ENCODE data around the gene ASIC1. TPM values are rescaled to one million over a fixed set of nuclear protein-coding genes. Genes with fewer than 3 reads are reported as not detected.
"Not testable (repeated sequence)": the region's sequence is repeated elsewhere in the genome, so short reads cannot be mapped to it uniquely, and the experiment has no call there.

ASIC1 gene
- total RNA-seq, 1 donor from 2014 or later = not detected

DNA sequence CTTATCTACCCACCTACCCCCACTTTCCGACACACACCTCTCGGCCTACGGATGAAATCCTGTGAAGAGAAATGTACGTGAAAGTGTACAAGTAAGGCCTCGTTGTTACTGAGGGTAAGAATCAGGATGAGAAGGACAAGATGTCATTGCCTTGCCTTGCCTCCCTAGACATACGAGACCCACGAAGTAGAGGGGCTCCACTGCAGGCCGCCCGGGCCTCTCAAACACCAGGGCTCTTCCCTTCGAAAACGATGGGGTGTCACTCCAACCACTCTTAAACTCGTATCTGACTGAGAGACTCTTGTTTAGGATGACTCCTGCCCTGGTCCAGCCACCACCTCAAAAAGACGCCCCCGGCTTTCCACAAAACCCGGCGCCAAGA, 32.6 kb upstream of the ASIC1 start:
- H3K4me1 ChIP-seq = no peaks in the 10 kb centered on the region
- H3K27me3 ChIP-seq = no peaks in the 10 kb centered on the region
- H3K36me3 ChIP-seq = no peaks in the 10 kb centered on the region
- no peaks in the 10 kb centered on the region for H3K9me3 ChIP-seq
- intact Hi-C loops (cut with DNase I) = loop anchor here (1.0 kb wide), 3 partner anchors 143 to 481 kb away; partner anchors contain the start of genes CERS5 and MCRS1
- peak overlapping the region; percentile 66 to 69 for H3K4me3 ChIP-seq
- no peak for DNase-seq (ENCODE audit: low spot score in 2 of 2)
- peak overlapping the region in 1 of 2 donors; percentile 13 for H3K27ac ChIP-seq
- TF ChIP-seq, protein P1, sequence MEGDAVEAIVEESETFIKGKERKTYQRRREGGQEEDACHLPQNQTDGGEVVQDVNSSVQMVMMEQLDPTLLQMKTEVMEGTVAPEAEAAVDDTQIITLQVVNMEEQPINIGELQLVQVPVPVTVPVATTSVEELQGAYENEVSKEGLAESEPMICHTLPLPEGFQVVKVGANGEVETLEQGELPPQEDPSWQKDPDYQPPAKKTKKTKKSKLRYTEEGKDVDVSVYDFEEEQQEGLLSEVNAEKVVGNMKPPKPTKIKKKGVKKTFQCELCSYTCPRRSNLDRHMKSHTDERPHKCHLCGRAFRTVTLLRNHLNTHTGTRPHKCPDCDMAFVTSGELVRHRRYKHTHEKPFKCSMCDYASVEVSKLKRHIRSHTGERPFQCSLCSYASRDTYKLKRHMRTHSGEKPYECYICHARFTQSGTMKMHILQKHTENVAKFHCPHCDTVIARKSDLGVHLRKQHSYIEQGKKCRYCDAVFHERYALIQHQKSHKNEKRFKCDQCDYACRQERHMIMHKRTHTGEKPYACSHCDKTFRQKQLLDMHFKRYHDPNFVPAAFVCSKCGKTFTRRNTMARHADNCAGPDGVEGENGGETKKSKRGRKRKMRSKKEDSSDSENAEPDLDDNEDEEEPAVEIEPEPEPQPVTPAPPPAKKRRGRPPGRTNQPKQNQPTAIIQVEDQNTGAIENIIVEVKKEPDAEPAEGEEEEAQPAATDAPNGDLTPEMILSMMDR (IDR thresholded peaks at IDR 0.05) = no peak

DNA sequence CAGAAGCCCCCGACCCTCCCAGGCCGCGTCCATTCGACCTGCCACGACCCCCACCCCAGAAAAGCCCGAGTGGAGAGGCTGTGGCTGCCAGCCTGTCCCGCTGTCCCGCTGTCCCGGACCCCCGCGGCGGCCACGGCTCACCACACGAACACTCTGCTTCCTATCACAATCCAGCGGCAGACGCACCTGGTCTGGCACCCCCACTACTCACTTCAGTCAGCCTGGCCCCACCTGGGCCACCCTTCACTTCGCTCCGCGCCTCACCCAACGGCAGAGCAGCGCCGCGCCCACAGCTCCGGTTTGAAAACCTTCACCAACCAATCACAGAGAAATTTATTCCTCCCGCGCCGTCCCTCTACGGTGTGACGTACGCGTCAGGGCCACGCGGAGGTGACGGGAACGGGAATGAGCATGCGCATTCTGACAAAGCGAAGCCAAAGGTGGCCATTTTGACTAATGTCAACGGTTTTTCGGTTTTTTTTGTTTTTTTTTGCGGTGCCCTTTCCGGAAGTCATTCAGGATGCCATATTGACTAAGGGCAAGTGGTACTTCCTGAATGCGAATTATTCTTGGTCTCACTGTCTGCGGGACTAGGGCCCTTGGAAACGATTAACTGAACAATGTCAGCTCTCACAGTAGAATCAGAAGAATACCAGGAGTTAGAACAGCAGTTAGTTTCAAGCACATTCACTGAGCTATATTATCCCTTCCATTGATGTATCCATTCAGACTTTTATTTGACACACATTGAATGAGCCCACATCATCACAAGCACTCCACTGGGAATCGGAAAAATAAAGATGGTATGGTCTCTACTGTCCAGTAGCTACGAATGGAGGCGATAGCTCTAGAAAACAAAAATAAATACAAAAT, 32.0 kb upstream of the ASIC1 start, which contains the start of gene RACGAP1:
RACGAP1 (minus strand) TSS at position 308 of the 873 bp plus-strand sequence. CDS start 8,779 bp downstream, outside the sequence.
- TF ChIP-seq, protein P1 (IDR thresholded peaks at IDR 0.05) = no peak
- Histone ChIP-seq H3K4me1 (no peaks in the 10 kb centered on the region), H3K9me3 (no peaks in the 10 kb centered on the region), H3K27me3 (no peaks in the 10 kb centered on the region), H3K36me3 (no peaks in the 10 kb centered on the region), H3K27ac (peak within 1 kb of the TSS in 1 of 2 donors; percentile 13), H3K4me3 (peak within 1 kb of the TSS; percentile 66 to 69)
- intact Hi-C loops (cut with DNase I) = loop anchor here (1.0 kb wide), 3 partner anchors 142 to 480 kb away; partner anchors contain the start of genes CERS5 and MCRS1
- DNase-seq (ENCODE audit: low spot score in 2 of 2) = peak; percentile 86 to 97

DNA sequence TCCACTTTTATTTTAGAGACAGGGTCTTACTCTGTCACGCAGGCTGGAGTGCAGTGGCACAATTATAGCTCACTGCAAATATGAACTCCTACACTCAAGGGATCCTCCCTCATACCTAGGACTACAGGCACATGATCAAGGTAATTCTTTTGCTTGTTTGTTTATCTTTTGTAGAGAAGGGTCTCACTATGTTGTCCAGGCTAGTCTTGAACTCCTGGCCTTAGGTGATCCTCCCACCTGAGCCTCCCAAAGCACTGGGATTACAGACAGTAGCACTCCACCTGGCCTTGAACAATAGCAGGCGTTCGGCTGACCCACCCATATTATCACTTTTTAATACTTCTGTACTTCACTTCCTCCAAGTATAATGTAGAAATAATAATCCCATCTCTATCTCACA, 30.7 kb upstream of the ASIC1 start:
- intact Hi-C loops (cut with DNase I) = no loop called here
- H3K4me1 ChIP-seq = no peaks in the 10 kb centered on the region
- H3K36me3 ChIP-seq = no peaks in the 10 kb centered on the region

DNA sequence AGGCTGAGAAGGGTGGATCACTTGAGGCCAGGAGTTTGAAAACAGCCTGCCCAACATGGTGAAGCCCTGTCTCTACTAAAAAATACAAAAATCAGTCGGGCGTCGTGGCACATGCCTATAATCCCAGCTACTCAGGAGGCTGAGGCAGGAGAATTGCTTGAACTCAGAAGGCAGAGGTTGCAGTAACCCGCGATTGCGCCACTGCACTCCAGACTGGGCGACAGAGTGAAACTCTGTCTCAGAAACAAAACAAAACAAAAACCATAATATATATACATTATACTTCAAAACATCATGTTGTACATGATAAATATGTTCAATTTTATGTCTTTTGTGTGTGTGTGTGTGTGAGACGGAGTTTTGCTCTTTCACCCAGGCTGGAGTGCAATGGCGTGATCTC, 26.9 kb upstream of the ASIC1 start:
- H3K27me3 ChIP-seq; H3K4me1 ChIP-seq; intact Hi-C loops (cut with DNase I); H3K9me3 ChIP-seq; H3K4me3 ChIP-seq; H3K27ac ChIP-seq; H3K36me3 ChIP-seq; DNase-seq (ENCODE audit: low spot score in 2 of 2): not testable (repeated sequence)

More for the DNA sequence above, 30.7 kb upstream of the ASIC1 start:
- Histone ChIP-seq H3K9me3 (no peaks in the 10 kb centered on the region), H3K27me3 (no peaks in the 10 kb centered on the region), H3K4me3 (no peak overlapping the region), H3K27ac (no peak overlapping the region)
- DNase-seq (ENCODE audit: low spot score in 2 of 2) = no peak
- TF ChIP-seq, protein P1 (IDR thresholded peaks at IDR 0.05) = no peak

DNA sequence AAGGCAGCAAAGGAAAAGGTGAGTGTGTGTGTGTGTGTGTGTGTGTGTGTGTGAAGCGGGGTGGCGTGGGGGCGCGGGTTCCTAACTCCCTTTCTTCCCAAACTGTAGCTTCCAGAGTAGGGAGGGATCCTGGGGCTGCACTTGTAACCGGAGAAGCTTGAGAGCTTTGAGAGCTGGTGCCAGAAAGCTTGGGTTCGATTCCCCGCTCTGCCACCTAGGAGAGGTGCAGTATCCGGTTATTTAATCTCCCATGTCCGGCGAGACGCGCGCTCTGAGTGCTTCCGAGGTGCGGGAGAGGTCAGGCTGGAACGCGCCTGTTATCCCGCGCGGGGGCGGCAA, 24.9 kb upstream of the ASIC1 start:
- TF ChIP-seq, protein P1 (IDR thresholded peaks at IDR 0.05) = no peak
- H3K27me3 ChIP-seq = peaks cover 7% of the 10 kb centered on the region
- no peaks in the 10 kb centered on the region for H3K4me1 ChIP-seq
- no peak for DNase-seq (ENCODE audit: low spot score in 2 of 2)
- H3K36me3 ChIP-seq = no peaks in the 10 kb centered on the region
- no peaks in the 10 kb centered on the region for H3K9me3 ChIP-seq
- H3K4me3 ChIP-seq = peak overlapping the region; percentile 12 to 55
- no peak overlapping the region for H3K27ac ChIP-seq
- intact Hi-C loops (cut with DNase I) = no loop called here

DNA sequence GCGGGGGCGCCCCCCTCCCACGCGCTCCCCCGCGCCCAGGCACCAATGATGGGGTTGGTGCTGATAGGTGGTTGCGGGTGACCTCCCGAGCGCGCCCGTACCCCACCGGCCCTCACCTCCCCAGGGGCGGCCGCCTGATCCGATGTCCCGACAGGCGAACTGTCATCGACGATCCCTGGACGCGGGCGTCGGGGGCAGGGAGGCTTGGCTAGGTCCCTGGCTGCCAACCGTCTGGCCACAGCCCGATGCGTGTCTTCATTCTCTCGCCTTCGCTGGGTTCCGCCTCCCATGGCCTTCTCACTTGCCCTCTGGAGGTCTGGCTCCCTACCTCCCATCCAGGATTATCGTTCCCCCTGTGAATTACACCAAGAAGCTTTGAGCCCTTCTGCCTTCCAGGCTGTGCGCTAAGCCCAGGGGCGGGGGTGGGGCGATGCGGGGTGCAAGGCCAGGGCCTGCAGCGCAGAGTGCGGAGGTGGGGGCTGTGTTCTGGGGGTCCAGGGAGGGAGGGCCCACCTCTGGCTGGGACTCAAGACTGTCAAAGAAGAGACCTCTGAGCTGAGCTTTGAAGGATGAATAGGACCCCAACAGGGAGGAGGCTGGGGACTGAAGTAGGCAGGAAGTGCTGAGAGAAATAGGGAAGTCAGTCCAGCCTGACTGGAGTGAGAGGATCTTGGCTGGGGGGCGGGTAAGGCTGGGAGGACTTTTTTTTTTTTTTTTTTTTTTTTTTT, 24.4 kb upstream of the ASIC1 start:
- H3K4me3 ChIP-seq = peak overlapping the region; percentile 12 to 55
- TF ChIP-seq, protein P1 (IDR thresholded peaks at IDR 0.05) = no peak
- no peaks in the 10 kb centered on the region for H3K9me3 ChIP-seq
- DNase-seq (ENCODE audit: low spot score in 2 of 2) = peak in 1 of 2 donors; percentile 62
- H3K36me3 ChIP-seq = no peaks in the 10 kb centered on the region
- intact Hi-C loops (cut with DNase I) = no loop called here
- no peak overlapping the region for H3K27ac ChIP-seq
- no peaks in the 10 kb centered on the region for H3K4me1 ChIP-seq
- H3K27me3 ChIP-seq = peaks cover 7% of the 10 kb centered on the region

Measured in ascending aorta (tissue), 2 donors.